Activated CD8-positive, alpha-beta memory T cell treated with anti-CD3 and anti-CD28 coated beads, Interleukin-2, amount 50 U/mL, for 24 hours (primary cell): Measurements from ENCODE around the gene RAPSN.

Experiments
- DNase-seq: peaks from one replicate; pipeline ENCODE4 v3.0.0-alpha.2; 2020; ENCODE audit errors: extremely low read depth

Gene RAPSN

GRCh38 chr11:47408598-47409439 is 40.1 kb downstream of the RAPSN start:
- DNase-seq = no peak

GRCh38 chr11:47407746-47408590 is 41.0 kb downstream of the RAPSN start, which contains the start of gene SLC39A13:
SLC39A13 (plus strand) TSS chr11:47408590; CDS start chr11:47410095, 1,505 bp downstream.
- DNase-seq = peak; percentile 74

- DNase-seq = no peak
Observed at GRCh38 chr11:47406896-47407745, 41.8 kb downstream of the RAPSN start.

GRCh38 chr11:47403571-47403970 is 45.4 kb downstream of the RAPSN start:
- no peak for DNase-seq

GRCh38 chr11:47403135-47403534 is 45.8 kb downstream of the RAPSN start:
- DNase-seq = no peak

- no peak for DNase-seq
Observed at GRCh38 chr11:47400768-47401279, 48.1 kb downstream of the RAPSN start.

- no peak for DNase-seq
Observed at GRCh38 chr11:47399860-47400767, 48.8 kb downstream of the RAPSN start.

DNA sequence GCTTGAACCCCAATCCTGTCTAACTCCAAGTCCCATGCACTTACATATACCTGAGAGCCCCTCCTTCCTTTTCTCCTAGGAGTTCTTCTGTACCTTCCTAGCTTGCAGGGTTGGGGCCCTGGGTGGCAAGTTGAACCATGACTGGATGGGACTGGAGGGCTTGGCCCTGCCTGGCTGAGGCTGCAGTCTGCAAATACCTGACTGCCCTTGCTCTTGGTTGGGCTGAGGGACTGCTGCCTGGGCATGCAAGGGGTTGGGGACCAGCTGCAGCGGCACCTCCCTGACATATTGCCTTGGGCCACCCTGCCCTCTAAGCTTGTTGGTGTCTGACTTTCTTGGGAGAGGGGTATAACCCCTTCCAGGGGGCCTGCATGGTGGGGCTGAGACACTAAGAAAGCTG is 50.4 kb downstream of the RAPSN start:
- no peak for DNase-seq

GRCh38 chr11:47398011-47398410 is 50.9 kb downstream of the RAPSN start:
- no peak for DNase-seq

- DNase-seq = no peak
Observed at GRCh38 chr11:47396049-47396320, 53.0 kb downstream of the RAPSN start.

- DNase-seq = no peak
Observed at GRCh38 chr11:47395223-47396048, 53.5 kb downstream of the RAPSN start.

GRCh38 chr11:47394322-47395222 is 54.4 kb downstream of the RAPSN start:
- DNase-seq = no peak

GRCh38 chr11:47394050-47394321 is 55.0 kb downstream of the RAPSN start:
- no peak for DNase-seq

- no peak for DNase-seq
Observed at GRCh38 chr11:47393163-47394049, 55.5 kb downstream of the RAPSN start.

DNA sequence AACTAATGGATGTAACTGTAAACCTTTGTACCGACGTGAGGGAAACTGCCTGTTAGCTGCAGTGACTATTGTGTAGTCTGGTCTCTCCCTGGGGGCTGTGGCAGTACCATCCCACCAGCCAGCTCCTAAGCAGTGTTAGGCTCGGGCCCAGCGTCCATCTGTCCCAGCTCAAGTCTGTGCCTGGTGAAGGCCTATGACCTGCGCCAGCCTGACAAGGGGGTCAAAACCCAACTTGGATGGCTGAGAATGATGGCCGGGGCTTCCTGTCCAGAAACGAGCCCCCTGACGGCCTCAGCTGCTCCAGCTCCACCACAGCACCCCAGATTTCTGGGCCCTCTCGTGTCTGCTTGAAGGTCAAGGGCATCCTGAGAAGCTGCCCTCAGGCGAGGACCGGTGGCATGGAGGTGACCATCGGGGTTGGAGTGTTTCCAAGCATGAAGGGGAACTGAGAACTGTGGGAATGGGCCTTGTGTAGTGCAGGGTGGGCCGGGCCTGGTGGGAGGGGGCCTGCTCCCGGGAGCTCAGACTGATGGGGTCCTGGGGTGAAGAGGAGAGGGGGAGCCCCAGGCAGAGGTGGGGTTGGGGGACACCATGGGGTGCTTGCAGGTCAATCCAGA is 56.3 kb downstream of the RAPSN start:
- no peak for DNase-seq

- DNase-seq = no peak
Observed at GRCh38 chr11:47391711-47392432, 57.1 kb downstream of the RAPSN start.

GRCh38 chr11:47391077-47391583 is 57.8 kb downstream of the RAPSN start:
- DNase-seq = no peak
